GM19328 (cell line): Measurements from ENCODE around the gene EVI2A.
"Not testable (repeated sequence)": the region's sequence is repeated elsewhere in the genome, so short reads cannot be mapped to it uniquely, and the experiment has no call there.

Experiments used
- ATAC-seq: cut with Tn5 transposase; IDR thresholded peaks from one replicate; pipeline ENCODE4 v1.9.1; 2021; ENCODE audit warnings: mild to moderate bottlenecking, moderate library complexity; ENCODE audit not compliant: unreplicated experiment

The EVI2A gene, protein sequence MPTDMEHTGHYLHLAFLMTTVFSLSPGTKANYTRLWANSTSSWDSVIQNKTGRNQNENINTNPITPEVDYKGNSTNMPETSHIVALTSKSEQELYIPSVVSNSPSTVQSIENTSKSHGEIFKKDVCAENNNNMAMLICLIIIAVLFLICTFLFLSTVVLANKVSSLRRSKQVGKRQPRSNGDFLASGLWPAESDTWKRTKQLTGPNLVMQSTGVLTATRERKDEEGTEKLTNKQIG

GRCh38 chr17:31321481-31321880, at the start of gene EVI2A:
Gene EVI2A, minus strand, starts transcription at chr17:31321622. Its CDS starts 2,609 bp downstream, at chr17:31319013.
- no peak for ATAC-seq

GRCh38 chr17:31369266-31369665, 47.8 kb upstream of the EVI2A start:
- no peak for ATAC-seq

DNA sequence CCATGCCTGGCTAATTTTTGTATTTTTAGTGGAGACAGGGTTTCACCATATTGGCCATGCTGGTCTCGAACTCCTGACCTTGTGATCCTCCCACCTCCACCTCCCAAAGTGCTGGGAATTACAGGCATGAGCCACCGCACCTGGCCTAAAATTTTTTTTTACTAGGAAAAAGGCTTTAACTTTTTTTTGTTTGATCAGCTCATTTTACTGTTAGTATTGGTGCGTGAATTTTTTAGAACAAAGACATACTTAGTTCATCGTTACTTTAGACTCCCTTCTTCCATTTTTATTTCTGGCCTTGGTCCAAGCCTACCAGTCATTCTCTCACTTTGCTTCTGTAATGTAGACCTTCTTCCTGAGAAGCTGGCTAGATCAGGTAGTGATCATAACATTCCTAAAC, 44.7 kb upstream of the EVI2A start:
- no peak for ATAC-seq

DNA sequence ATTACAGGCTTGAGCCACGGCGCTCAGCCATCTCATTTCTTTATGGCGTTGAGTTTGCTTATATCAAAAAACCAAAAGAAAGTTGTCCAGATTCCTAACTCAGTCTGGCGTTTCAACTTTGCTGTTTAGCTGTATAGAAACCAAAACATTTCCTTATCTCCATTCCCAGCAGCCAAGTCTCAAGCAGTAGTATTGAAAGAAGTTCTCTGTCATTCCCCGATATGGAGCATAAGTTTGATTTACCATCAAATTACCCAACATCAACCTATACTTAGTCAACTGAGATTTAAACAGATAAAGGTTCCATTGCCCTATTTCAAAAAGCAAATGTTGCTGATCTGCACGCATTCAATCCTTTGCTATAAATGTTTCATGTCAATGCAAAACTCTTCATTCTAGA, 42.6 kb upstream of the EVI2A start:
- no peak for ATAC-seq

DNA sequence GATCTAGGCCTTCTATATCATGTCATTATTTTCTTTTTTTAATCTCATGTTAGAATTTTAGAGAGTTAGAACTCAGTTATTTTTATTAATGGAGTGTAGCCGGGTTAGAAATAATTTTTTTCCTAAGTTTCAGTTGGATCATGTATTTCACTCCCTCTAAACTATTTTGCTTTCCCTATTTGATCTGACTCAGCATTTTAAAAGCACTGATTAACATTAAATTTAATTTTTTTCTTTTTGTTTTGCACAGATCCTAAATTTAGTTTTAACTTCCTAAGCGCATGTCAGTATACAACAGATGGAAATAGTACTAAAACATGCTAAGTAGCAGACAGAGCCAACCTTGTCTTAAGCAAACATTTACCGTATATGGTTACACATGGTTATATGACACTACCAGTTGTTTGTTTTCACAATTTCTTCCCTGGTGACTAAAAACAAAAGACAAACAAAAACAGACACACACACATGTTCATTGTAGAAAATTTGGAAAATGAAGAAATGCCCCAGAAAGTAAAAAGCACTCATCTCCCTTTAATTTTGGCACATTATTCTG, 36.5 kb upstream of the EVI2A start:
- no peak for ATAC-seq

- no peak for ATAC-seq
Observed at GRCh38 chr17:31357091-31357490, 35.7 kb upstream of the EVI2A start.

DNA sequence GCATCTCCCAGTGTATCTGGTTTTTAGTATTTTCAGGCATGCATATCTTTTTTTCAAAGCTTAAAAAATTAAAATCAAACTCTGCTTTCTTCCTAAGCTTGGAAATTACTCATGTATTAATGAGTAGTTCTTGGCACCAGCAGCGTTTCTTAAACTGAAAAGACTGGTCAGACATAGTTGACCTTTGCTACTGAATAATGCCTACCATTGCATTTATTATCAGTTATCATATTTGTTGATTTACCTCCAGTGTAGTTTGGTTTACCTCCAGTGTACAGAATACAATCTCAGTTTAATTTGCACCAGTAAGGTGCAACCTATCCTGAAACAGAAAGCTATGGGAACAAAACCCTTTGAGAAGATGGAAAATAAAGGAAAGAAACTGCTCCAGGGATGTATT, 34.5 kb upstream of the EVI2A start:
- ATAC-seq, result no peak

GRCh38 chr17:31349454-31349853, 28.0 kb upstream of the EVI2A start:
- no peak for ATAC-seq

DNA sequence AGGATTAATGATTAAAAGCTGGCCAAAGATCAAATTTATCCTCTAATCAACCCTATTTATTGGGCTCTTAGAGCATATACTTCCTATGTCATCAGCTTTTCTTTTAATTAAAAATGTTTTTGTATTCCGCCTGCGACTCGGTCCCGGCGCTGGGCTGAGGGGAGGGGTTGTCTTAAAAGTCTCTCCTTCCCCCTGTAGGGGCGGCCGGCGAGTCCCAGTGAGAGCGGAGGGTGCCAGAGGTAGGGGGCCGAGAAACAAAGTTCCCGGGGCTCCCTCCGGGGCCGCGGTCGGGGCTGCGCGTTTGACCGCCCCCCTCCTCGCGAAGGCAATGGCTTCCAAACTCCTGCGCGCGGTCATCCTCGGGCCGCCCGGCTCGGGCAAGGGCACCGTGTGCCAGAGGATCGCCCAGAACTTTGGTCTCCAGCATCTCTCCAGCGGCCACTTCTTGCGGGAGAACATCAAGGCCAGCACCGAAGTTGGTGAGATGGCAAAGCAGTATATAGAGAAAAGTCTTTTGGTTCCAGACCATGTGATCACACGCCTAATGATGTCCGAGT, 23.8 kb upstream of the EVI2A start:
- ATAC-seq, result not testable (repeated sequence)

GRCh38 chr17:31339906-31340661, 18.7 kb upstream of the EVI2A start:
- ATAC-seq, result no peak

DNA sequence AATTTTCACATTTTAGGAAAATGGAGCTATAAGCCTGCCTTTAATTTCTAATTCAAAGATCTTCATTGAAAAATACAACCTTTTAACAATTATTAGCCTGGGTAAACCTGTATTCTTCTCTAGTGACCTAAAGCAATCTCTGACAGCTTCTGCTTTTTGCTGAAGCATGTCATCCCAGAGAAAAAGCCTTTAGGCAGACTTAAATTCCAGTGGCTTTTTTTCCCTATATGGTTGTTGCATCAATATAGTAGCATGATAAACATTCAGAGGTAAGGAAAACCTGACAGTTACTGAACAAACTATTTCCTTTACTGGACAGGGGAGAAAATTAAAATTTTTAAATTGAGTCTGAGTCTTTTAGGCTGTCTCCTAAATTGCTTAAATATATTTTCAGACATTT, 7.8 kb upstream of the EVI2A start:
- no peak for ATAC-seq

- no peak for ATAC-seq
Observed at GRCh38 chr17:31328160-31328535, 6.7 kb upstream of the EVI2A start.

DNA sequence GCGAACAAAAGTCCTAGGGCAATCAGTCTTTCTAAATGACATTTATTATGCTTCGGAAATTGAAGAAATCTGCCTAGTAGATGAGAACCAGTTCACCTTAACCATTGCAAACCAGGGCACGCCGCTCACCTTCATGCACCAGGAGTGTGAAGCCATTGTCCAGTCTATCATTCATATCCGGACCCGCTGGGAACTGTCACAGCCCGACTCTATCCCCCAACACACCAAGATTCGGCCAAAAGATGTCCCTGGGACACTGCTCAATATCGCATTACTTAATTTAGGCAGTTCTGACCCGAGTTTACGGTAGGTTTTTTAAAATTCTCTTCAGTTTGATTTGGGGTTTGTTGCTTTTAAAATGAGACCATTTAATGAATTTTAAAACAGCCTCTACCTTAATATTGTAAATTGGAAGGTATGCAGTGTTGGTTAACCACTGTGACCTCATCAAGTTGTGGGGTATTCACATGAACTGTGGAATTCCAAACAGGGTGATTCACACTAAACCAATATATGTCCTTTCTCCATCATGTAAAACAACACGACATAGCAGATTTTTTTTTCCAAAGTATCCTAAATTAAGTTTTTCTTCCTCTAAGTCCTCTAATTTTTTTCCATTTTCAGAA, 6.2 kb upstream of the EVI2A start:
- no peak for ATAC-seq

DNA sequence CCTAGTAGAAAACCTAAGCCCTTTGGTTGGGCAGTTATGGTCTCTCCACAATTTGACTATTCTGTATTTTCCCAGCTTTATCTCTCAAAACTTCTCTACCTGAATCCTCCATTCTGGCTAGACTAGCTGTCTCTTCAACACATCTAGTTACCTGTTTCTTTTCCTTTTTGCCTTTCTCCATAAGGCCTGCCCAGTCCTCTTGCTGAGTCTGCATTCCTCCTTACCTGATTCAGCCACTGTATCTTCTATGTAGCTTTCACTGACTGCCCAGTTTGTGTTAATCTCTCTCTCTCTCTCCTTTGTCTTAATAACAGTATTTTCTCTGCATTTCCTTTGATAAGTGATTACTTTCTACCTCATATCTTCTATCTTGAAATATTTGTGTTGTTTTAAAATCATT, 2.1 kb upstream of the EVI2A start:
- no peak for ATAC-seq

DNA sequence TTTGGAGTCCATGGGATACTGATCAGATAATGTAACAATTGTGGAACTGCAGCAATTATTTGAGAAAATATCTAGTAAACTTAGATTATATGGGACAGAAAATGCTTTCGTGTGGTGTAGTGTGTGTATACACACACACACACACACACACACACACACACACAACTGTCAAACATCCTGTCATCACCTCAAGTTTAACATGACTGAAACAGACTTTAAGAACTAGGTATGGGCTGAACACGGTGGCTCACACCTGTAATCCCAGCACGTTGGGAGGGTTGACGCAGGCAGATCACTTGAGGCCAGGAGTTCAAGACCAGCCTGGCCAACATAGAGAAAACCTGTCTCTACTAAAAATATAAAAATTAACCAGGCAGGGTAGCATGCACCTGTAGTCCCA, 544 bp upstream of the EVI2A start:
- no peak for ATAC-seq

DNA sequence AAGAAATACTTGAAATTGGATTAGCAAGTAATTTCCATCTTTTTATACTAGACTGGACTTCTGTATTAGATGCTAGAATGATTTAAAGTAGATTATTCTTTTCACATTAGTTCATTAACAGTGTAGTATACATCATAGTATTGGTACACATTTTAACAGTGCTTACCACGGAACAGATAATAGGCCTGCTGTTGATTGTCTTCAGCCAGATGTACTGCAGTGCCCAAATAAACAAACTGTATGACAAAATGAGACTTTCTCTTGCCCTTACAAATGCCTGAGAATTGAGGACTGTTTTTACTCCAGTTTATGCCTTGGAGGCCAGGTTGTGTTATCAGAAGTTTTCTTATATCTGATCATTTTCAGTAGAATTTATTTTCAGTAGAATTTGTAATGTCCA, 631 bp downstream of the EVI2A start:
- ATAC-seq, result no peak

DNA sequence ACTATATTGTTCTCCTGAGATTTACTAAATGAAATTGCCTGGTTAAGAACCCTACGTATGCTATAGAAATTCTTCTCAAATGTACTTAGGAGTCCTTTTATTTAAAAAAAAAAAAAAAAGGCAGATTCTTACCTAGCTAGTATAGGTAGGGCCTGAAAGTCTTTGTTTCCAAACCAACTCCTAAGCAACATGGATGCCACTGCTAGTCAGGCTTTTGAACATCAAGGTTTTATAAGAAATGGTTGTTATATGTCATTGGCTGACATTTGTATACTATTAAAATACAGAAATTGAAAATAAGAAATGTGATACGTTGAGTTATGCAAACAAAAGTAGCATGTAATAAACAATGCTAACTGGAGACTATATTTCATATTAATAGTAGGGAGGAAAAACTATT, 1.2 kb downstream of the EVI2A start:
- ATAC-seq, result no peak

- ATAC-seq, result no peak
Observed at GRCh38 chr17:31318851-31319661, 2.4 kb downstream of the EVI2A start.

GRCh38 chr17:31318298-31318801, 3.1 kb downstream of the EVI2A start:
- no peak for ATAC-seq

DNA sequence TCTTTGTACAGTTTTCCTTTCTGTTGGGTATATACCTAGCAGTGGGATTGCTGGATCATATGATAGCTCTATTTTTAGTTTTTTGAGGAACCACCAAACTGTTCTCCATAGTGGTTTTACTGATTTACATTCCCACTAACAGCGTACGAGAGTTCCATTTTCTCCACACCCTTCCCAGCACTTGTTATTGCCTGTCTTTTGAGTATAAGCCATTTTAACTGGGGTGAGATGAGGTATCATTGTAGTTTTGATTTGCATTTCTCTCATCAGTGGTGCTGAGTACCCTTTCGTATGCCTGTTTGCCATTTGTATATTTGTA, 6.7 kb downstream of the EVI2A start:
- no peak for ATAC-seq
